ENCODE measurements around the gene OR10A3.

OR10A3 gene

GRCh38 chr11:7907121-7907520 lies 34.4 kb downstream of the OR10A3 start:
- no peak overlapping the region for H2AFZ ChIP-seq (ENCODE audit: low read length)
- H3K9me2 ChIP-seq (replicated peaks; ENCODE audit: insufficient read depth, low read length) = no peaks in the 10 kb centered on the region
- H4K20me1 ChIP-seq (ENCODE audit: insufficient read depth, low read length) = no peaks in the 10 kb centered on the region
- no peak overlapping the region for H3K27ac ChIP-seq (ENCODE audit: low read length)
- TF ChIP-seq EZH2phosphoT487 (IDR thresholded peaks at IDR 0.05; ENCODE audit: low read length) (no peak), EZH2 (optimal IDR thresholded peaks at IDR 0.05; ENCODE audit: low read depth, low read length) (no peak), CTCF (IDR thresholded peaks at IDR 0.05; ENCODE audit: low read length) (no peak)
- H3K27me3 ChIP-seq (replicated peaks; ENCODE audit: insufficient read depth, low read length) = no peaks in the 10 kb centered on the region
- H3K4me1 ChIP-seq (ENCODE audit: low read length) = no peaks in the 10 kb centered on the region
- no peaks in the 10 kb centered on the region for H3K36me3 ChIP-seq (replicated peaks; ENCODE audit: insufficient read depth, low read length)
- H3K4me3 ChIP-seq (ENCODE audit: low read length) = no peak overlapping the region
- H3K4me2 ChIP-seq (ENCODE audit: low read depth, low read length) = no peak overlapping the region
- no peak overlapping the region for H3K9ac ChIP-seq (ENCODE audit: low read length)
- no peak for DNase-seq
- H3K9me3 ChIP-seq (replicated peaks; ENCODE audit: insufficient read depth, low read length) = no peaks in the 10 kb centered on the region
- no peaks in the 10 kb centered on the region for H3K79me2 ChIP-seq (ENCODE audit: low read length)
- H3F3A ChIP-seq (ENCODE audit: insufficient read depth, low read length) = no peaks in the 10 kb centered on the region

GRCh38 chr11:7906481-7906880 lies 35.0 kb downstream of the OR10A3 start:
- no peaks in the 10 kb centered on the region for H3K36me3 ChIP-seq (replicated peaks; ENCODE audit: insufficient read depth, low read length)
- H3K27ac ChIP-seq (ENCODE audit: low read length) = no peak overlapping the region
- no peaks in the 10 kb centered on the region for H3K27me3 ChIP-seq (replicated peaks; ENCODE audit: insufficient read depth, low read length)
- H3K9ac ChIP-seq (ENCODE audit: low read length) = no peak overlapping the region
- H2AFZ ChIP-seq (ENCODE audit: low read length) = no peak overlapping the region
- TF ChIP-seq EZH2 (optimal IDR thresholded peaks at IDR 0.05; ENCODE audit: low read depth, low read length) (no peak), EZH2phosphoT487 (IDR thresholded peaks at IDR 0.05; ENCODE audit: low read length) (no peak), CTCF (IDR thresholded peaks at IDR 0.05; ENCODE audit: low read length) (no peak)
- no peak for DNase-seq
- no peaks in the 10 kb centered on the region for H3K79me2 ChIP-seq (ENCODE audit: low read length)
- no peaks in the 10 kb centered on the region for H3K9me3 ChIP-seq (replicated peaks; ENCODE audit: insufficient read depth, low read length)
- no peak overlapping the region for H3K4me2 ChIP-seq (ENCODE audit: low read depth, low read length)
- H3K9me2 ChIP-seq (replicated peaks; ENCODE audit: insufficient read depth, low read length) = no peaks in the 10 kb centered on the region
- H4K20me1 ChIP-seq (ENCODE audit: insufficient read depth, low read length) = no peaks in the 10 kb centered on the region
- H3K4me1 ChIP-seq (ENCODE audit: low read length) = no peaks in the 10 kb centered on the region
- H3K4me3 ChIP-seq (ENCODE audit: low read length) = no peak overlapping the region
- H3F3A ChIP-seq (ENCODE audit: insufficient read depth, low read length) = no peaks in the 10 kb centered on the region

- Histone ChIP-seq H3K9me3 (replicated peaks; ENCODE audit: insufficient read depth, low read length) (no peaks in the 10 kb centered on the region), H3K4me3 (ENCODE audit: low read length) (no peak overlapping the region), H3K9ac (ENCODE audit: low read length) (no peak overlapping the region), H3K27ac (ENCODE audit: low read length) (no peak overlapping the region), H3K36me3 (replicated peaks; ENCODE audit: insufficient read depth, low read length) (no peaks in the 10 kb centered on the region), H2AFZ (ENCODE audit: low read length) (no peak overlapping the region), H3K4me2 (ENCODE audit: low read depth, low read length) (no peak overlapping the region), H3K4me1 (ENCODE audit: low read length) (no peaks in the 10 kb centered on the region), H3F3A (ENCODE audit: insufficient read depth, low read length) (no peaks in the 10 kb centered on the region), H3K9me2 (replicated peaks; ENCODE audit: insufficient read depth, low read length) (no peaks in the 10 kb centered on the region), H3K79me2 (ENCODE audit: low read length) (no peaks in the 10 kb centered on the region), H3K27me3 (replicated peaks; ENCODE audit: insufficient read depth, low read length) (no peaks in the 10 kb centered on the region), H4K20me1 (ENCODE audit: insufficient read depth, low read length) (no peaks in the 10 kb centered on the region)
- TF ChIP-seq EZH2phosphoT487 (IDR thresholded peaks at IDR 0.05; ENCODE audit: low read length) (no peak), EZH2 (optimal IDR thresholded peaks at IDR 0.05; ENCODE audit: low read depth, low read length) (no peak), CTCF (IDR thresholded peaks at IDR 0.05; ENCODE audit: low read length) (no peak)
- DNase-seq = no peak
Observed at GRCh38 chr11:7905961-7906429, 35.5 kb downstream of the OR10A3 start.

Data from MM.1S (cell line).